AG20443 (cell line): ENCODE measurements around the gene RPLP1.

ENCODE experiments used
- DNase-seq: peaks from one replicate; pipeline ENCODE4 v3.0.0; 2012; ENCODE audit warnings: low spot score, mixed read lengths

RPLP1 gene

GRCh38 chr15:69498282-69498681, 45.7 kb downstream of the RPLP1 start:
- no peak for DNase-seq

- no peak for DNase-seq
Measured at GRCh38 chr15:69498987-69499386, 46.4 kb downstream of the RPLP1 start.

GRCh38 chr15:69499521-69500211, 47.0 kb downstream of the RPLP1 start:
- DNase-seq = no peak

- no peak for DNase-seq
Measured at GRCh38 chr15:69500339-69500738, 47.7 kb downstream of the RPLP1 start.

GRCh38 chr15:69501456-69501855, 48.8 kb downstream of the RPLP1 start:
- no peak for DNase-seq

GRCh38 chr15:69502470-69503045, 49.9 kb downstream of the RPLP1 start:
- DNase-seq = no peak

- no peak for DNase-seq
Measured at GRCh38 chr15:69504352-69505040, 51.9 kb downstream of the RPLP1 start.
